GM12878 (cell line): Measurements from ENCODE around the gene ROCK1. TPM values are rescaled to one million over a fixed set of nuclear protein-coding genes. Genes with fewer than 3 reads are reported as not detected.

Experiments
- ATAC-seq: fragments of 200-7000 bp; cut with Tn5 transposase; 3 replicates; pipeline ENCODE4 v1.9.1; 2020; ENCODE audit warnings: mild to moderate bottlenecking, moderate library complexity
- BruUV-seq: library from RNA; stranded (reverse); fragments of 400-500 nt; replicated peaks from 2 replicates; lab custom pipeline; 2021; lab: Mats Ljungman, UMichigan
- CTCF ChIA-PET: fragments of 300-600 bp; sonication (Branson Sonifier 250); formaldehyde crosslinking; extraction: SDS; loops from one replicate; lab custom pipeline; 2021; ENCODE audit warnings: inconsistent platforms; lab: Yijun Ruan, JAX
- POLR2A ChIA-PET: fragments of 350-600 bp; formaldehyde crosslinking; extraction: SDS; loops from one replicate; lab custom pipeline; 2021; ENCODE audit warnings: inconsistent platforms; lab: Charles Lee
- RAD21 ChIA-PET: fragments of 300-600 bp; sonication (Branson Sonifier 250); formaldehyde crosslinking; loops from one replicate; lab custom pipeline; 2023; ENCODE audit warnings: antibody characterized with exemption; ENCODE audit not compliant: unreplicated experiment; lab: Charles Lee
- SMC1A ChIA-PET: fragments of 300-600 bp; sonication (Branson Sonifier 250); formaldehyde crosslinking; loops from one replicate; lab custom pipeline; 2023; ENCODE audit not compliant: unreplicated experiment, uncharacterized antibody; lab: Charles Lee
- DNase-seq: peaks from one replicate; pipeline ENCODE4 v3.0.0-alpha.2; 2011; ENCODE audit warnings: low read depth, low spot score
- FAIRE-seq: peaks from 3 replicates; lab custom pipeline; 2011; peaks lifted over from hg19 to GRCh38; lab: Jason Lieb, UNC
- H2AFZ ChIP-seq: 2 replicates; pipeline ENCODE4 v1.6.0; 2011; ENCODE audit warnings: low read depth, low read length, control low read depth; ENCODE audit not compliant: control insufficient read depth
- H3K27ac ChIP-seq: 2 replicates; pipeline ENCODE4 v1.5.1; 2011; ENCODE audit warnings: control low read depth; ENCODE audit not compliant: control insufficient read depth, insufficient read depth
- H3K27me3 ChIP-seq, 2 experiments: replicated peaks in 1 of 2; 2 replicates each; pipeline versions ENCODE4 v1.6.0 to v1.6.1; 2011; ENCODE audit warnings: low read length in 1 of 2; ENCODE audit not compliant: control insufficient read depth in 2 of 2, insufficient read depth in 2 of 2
- H3K36me3 ChIP-seq, 2 experiments: 2 replicates each; pipeline ENCODE4 v1.5.1; 2011; ENCODE audit warnings: low read length in 1 of 2; ENCODE audit not compliant: control insufficient read depth in 2 of 2, insufficient read depth in 2 of 2
- H3K4me1 ChIP-seq: 2 replicates; pipeline ENCODE4 v1.6.1; 2011; ENCODE audit warnings: mild to moderate bottlenecking, low read length, moderate library complexity, mixed read lengths; ENCODE audit not compliant: control insufficient read depth, insufficient read depth
- H3K4me2 ChIP-seq: 2 replicates; pipeline ENCODE4 v1.6.0; 2011; ENCODE audit warnings: control low read depth; ENCODE audit not compliant: control insufficient read depth, insufficient read depth
- H3K4me3 ChIP-seq: fragments of 200-600 bp; sonication (generic); 2 replicates; pipeline ENCODE4 v1.5.1; 2016
- H3K79me2 ChIP-seq: 2 replicates; pipeline ENCODE4 v1.6.0; 2011; ENCODE audit warnings: low read length; ENCODE audit not compliant: control insufficient read depth, insufficient read depth
- H3K9ac ChIP-seq: 2 replicates; pipeline ENCODE4 v1.8.0; 2011; ENCODE audit warnings: low read length, control low read depth, mixed read lengths; ENCODE audit not compliant: control insufficient read depth, insufficient read depth
- H3K9me3 ChIP-seq: replicated peaks from 3 replicates; pipeline ENCODE4 v1.5.1; 2011; ENCODE audit warnings: mild to moderate bottlenecking, low read length; ENCODE audit not compliant: control insufficient read depth, insufficient read depth
- H4K20me1 ChIP-seq: 2 replicates; pipeline ENCODE4 v1.6.0; 2011; ENCODE audit not compliant: control insufficient read depth, insufficient read depth
- BCLAF1 ChIP-seq: fragments of 450-650 bp; IDR thresholded peaks from 2 replicates; pipeline ENCODE4 v1.6.1; 2017; ENCODE audit warnings: antibody characterized with exemption, mild to moderate bottlenecking, moderate library complexity
- CHD4 ChIP-seq: fragments of 200-600 bp; sonication (generic); IDR thresholded peaks from 2 replicates; pipeline ENCODE4 v1.6.1; 2016; ENCODE audit warnings: mild to moderate bottlenecking
- IRF5 ChIP-seq: fragments of 450-650 bp; IDR thresholded peaks from 2 replicates; pipeline ENCODE4 v1.6.1; 2017; ENCODE audit warnings: borderline replicate concordance
- NFXL1 ChIP-seq: fragments of 450-650 bp; IDR thresholded peaks from 2 replicates; pipeline ENCODE4 v1.6.1; 2017; ENCODE audit warnings: antibody characterized with exemption, mild to moderate bottlenecking, borderline replicate concordance
- NR2C1 ChIP-seq: fragments of 450-650 bp; IDR thresholded peaks from 2 replicates; pipeline ENCODE4 v1.6.1; 2017; ENCODE audit warnings: antibody characterized with exemption, mild to moderate bottlenecking, moderate library complexity
- RB1 ChIP-seq: fragments of 450-650 bp; formaldehyde crosslinking; IDR thresholded peaks from 2 replicates; pipeline ENCODE4 v1.6.1; 2017; ENCODE audit warnings: mild to moderate bottlenecking, borderline replicate concordance
- REST ChIP-seq: IDR thresholded peaks from 2 replicates; pipeline ENCODE4 v1.6.1; 2012; ENCODE audit warnings: mild to moderate bottlenecking, low read depth, low read length
- SIN3A ChIP-seq: IDR thresholded peaks from 2 replicates; pipeline ENCODE4 v1.6.1; 2012; ENCODE audit warnings: low read depth, low read length, improper control_type of control experiment
- SMARCA5 ChIP-seq: fragments of 450-650 bp; IDR thresholded peaks from 2 replicates; pipeline ENCODE4 v1.6.1; 2017; ENCODE audit warnings: mild to moderate bottlenecking
- ZNF217 ChIP-seq: fragments of 450-650 bp; IDR thresholded peaks from 2 replicates; pipeline ENCODE4 v1.6.1; 2017; ENCODE audit warnings: antibody characterized with exemption, mild to moderate bottlenecking
- WGBS: methylation state at CpG from one replicate; pipeline ENCODE4 v1.1.6; 2016; ENCODE audit warnings: low lambda C conversion rate; ENCODE audit not compliant: insufficient replicate concordance, insufficient coverage; ENCODE audit errors: missing lambda C conversion rate; 5-methylcytosine and 5-hydroxymethylcytosine counted together
- in situ Hi-C: fragments of 300-500 bp; cut with MboI; formaldehyde crosslinking; loops from 9 replicates; pipeline ENCODE4 v1.14.3; 2018; ENCODE audit warnings: mixed read lengths
- intact Hi-C: fragments of 100-400 bp; cut with micrococcal nuclease; formaldehyde crosslinking; loops from one replicate; pipeline ENCODE4 v1.14.2; 2022; ENCODE audit not compliant: unreplicated experiment
- polyA plus RNA-seq, 11 experiments: library from polyadenylated mRNA; depleted of rRNA in 4 of 11; unstranded in 6 of 11; stranded (reverse) in 5 of 11; fragments of >200 nt; fragmentation: Nextera tagmentation in 4 of 11; fragmentation: Illumina TruSeq in 1 of 11; extraction: Ambion mirVana in 4 of 11; extraction: Trizol in 1 of 11; gene quantifications; 1 replicate in 1 of 11; 2 replicates in 10 of 11; pipeline versions ENCODE4 v1.2.1 to v1.2.3, GENCODE V29; 2011 to 2016; ENCODE audit warnings: inconsistent platforms in 2 of 11, missing spikeins in 2 of 11, low read depth in 1 of 11
- total RNA-seq, 4 experiments: library from RNA; depleted of rRNA in 3 of 4; stranded (reverse); fragments of >200 nt in 3 of 4; fragmentation: Illumina TruSeq in 1 of 4; extraction: Trizol in 1 of 4; gene quantifications; 2 replicates each; pipeline versions ENCODE4 v1.2.1 to v1.2.3, GENCODE V29; 2013 to 2021
- TF ChIP-seq, protein P1 (sequence below): IDR thresholded peaks from 2 replicates; pipeline ENCODE4 v1.6.1; 2012; ENCODE audit warnings: low read depth, low read length, improper control_type of control experiment
- TF ChIP-seq, protein P2 (sequence below): fragments of 450-650 bp; IDR thresholded peaks from 2 replicates; pipeline ENCODE4 v1.6.1; 2016; ENCODE audit warnings: mild to moderate bottlenecking

Gene ROCK1
- total and polyA plus RNA-seq, 10 of the 15 experiments (the other 5 are each of a cell fraction or from before 2014, with no cell fraction given) = 14.8 to 46.6 (median 29.5) TPM

DNA sequence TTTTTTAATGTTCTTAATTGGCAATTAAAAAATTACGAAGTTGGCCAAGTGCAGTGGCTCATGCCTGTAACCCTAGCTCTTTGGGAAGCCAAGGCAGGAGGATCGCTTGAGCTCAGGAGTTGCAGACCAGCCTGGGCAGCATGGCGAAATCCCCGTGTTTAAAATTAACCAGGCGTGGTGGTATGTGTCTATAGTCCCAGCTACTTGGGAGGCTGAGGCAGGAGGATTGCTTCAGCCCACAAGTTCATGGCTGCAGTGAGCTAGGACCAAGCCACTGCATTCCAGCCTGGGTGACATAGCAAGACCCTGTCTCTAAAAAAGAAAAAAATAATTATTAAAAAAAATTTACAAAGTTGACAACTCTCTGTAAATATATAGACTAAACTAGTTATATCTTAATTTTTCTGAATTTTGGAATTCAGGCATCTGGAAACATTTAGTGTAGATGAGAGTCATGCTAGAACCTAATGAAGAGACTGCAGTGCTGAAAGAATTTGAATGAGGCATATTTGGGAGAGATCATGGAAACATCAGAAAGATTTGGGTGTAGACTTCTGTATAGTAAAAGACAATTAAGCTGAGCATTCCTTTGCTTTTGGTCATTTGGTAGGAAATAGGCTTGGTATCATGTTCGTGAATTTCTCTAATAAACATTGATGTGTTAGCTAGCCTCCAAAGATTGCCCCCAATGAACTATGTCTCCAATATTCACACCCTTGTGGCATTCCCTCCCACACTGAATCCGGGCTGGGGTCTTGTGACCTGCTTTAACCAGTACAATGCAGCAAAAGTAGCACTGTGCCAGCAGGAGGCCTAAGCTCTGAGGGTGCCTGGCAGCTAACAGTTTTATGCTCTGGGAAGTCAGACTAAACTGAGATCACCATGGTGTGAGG, 4.2 kb upstream of the ROCK1 start:
- RAD21 ChIA-PET = no interaction called here
- Histone ChIP-seq H3K9ac (no peak overlapping the region), H2AFZ (no peak overlapping the region), H3K79me2 (peaks cover 8% of the 10 kb centered on the region), H3K27ac (no peak overlapping the region), H4K20me1 (no peaks in the 10 kb centered on the region), H3K4me1 (no peaks in the 10 kb centered on the region), H3K4me3 (no peak overlapping the region), H3K4me2 (no peak overlapping the region), H3K36me3 (no peaks in the 10 kb centered on the region), H3K9me3 (no peaks in the 10 kb centered on the region), H3K27me3 (no peaks in the 10 kb centered on the region)
- POLR2A ChIA-PET = no interaction called here
- no TSS peak for BruUV-seq
- CTCF ChIA-PET = interaction anchor here (0.7 kb wide), 1 partner anchor 10 kb away, joined by 3 read pairs; no protein-coding TSS in a partner anchor
- DNase-seq (no peak), FAIRE-seq (no peak), ATAC-seq (no peak)
- intact Hi-C loops (loop anchor here (10.0 kb wide), 1 partner anchor 59 kb away; no protein-coding TSS in a partner anchor), in situ Hi-C loops (loop anchor here (25.0 kb wide), 3 partner anchors 572 to 1822 kb away; partner anchors contain the start of gene RBBP8)
- WGBS = 69% methylated on average over 7 of the region's 7 CpGs
- SMC1A ChIA-PET = interaction anchor here (0.9 to 1.1 kb wide), 3 partner anchors 65 to 112 kb away, joined by 3 to 4 read pairs (median 3); no protein-coding TSS in a partner anchor
- TF ChIP-seq BCLAF1 (no peak), IRF5 (no peak), ZNF217 (no peak), SMARCA5 (no peak), SIN3A (no peak), CHD4 (no peak), RB1 (no peak), NR2C1 (no peak), REST (no peak), NFXL1 (no peak)
- TF ChIP-seq, protein P1, sequence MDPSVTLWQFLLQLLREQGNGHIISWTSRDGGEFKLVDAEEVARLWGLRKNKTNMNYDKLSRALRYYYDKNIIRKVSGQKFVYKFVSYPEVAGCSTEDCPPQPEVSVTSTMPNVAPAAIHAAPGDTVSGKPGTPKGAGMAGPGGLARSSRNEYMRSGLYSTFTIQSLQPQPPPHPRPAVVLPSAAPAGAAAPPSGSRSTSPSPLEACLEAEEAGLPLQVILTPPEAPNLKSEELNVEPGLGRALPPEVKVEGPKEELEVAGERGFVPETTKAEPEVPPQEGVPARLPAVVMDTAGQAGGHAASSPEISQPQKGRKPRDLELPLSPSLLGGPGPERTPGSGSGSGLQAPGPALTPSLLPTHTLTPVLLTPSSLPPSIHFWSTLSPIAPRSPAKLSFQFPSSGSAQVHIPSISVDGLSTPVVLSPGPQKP = no peak
- TF ChIP-seq, protein P2, sequence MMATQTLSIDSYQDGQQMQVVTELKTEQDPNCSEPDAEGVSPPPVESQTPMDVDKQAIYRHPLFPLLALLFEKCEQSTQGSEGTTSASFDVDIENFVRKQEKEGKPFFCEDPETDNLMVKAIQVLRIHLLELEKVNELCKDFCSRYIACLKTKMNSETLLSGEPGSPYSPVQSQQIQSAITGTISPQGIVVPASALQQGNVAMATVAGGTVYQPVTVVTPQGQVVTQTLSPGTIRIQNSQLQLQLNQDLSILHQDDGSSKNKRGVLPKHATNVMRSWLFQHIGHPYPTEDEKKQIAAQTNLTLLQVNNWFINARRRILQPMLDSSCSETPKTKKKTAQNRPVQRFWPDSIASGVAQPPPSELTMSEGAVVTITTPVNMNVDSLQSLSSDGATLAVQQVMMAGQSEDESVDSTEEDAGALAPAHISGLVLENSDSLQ = no peak
